IMR-90 (cell line): Measurements from ENCODE around the gene ACTG2.
A peak's percentile ranks its signal among the peaks of the same experiment; 100 is the strongest.

ENCODE experiments used
- FOS ChIP-seq: fragments of 150-350 bp; IDR thresholded peaks from 2 replicates; pipeline ENCODE4 v1.6.1; 2016; ENCODE audit warnings: low read depth, low read length
- TF ChIP-seq, protein P1 (sequence below): conservative IDR thresholded peaks from 2 replicates; pipeline ENCODE4 v1.5.1; 2012; ENCODE audit warnings: mild to moderate bottlenecking, low read depth, low read length, improper control_type of control experiment

DNA sequence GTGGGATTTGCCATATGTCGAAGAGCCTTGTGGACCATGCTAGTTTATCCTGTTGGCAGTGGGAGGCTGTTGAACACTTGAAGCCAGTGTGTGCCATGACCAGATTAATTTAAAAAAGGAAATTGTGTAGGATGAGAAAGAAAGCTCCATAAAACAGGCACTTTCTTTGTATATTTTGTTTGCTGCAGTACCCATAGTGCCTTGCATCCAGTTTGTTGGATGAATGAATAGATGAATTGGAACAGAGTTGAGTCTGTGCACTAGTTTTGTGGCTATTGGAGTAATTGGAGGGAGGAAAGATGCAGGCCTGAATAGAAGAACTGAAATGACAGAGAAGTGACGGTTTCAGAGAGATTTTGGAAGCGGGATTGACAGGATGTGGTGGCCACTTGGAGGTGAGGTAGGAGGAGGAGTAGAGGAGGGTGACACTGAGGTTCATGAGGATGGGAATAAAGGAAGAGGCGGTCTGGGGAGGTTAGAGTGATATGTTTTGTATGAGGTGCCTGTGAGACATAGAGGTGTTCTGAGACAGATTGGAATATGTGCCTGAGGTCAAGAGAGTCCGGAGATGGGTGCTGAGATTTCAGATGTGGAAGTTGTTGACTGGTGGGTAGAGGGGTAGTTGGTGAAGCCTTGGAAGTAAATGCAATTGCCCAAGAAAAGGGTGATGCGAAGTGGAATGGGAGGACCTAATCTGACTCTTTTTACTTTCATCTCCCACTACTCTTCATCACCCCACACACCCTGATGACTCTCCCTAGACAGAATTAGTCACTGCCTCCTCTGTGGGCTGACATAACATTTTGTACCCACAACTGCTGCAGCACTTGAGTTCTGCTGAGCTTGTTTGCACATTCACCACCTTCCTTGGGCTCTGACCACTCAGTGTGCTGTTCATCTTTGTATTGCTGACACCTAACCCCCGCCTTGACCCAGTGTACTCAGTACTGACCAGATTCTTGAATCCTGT, 39.0 kb downstream of the ACTG2 start:
- TF ChIP-seq, protein P1, sequence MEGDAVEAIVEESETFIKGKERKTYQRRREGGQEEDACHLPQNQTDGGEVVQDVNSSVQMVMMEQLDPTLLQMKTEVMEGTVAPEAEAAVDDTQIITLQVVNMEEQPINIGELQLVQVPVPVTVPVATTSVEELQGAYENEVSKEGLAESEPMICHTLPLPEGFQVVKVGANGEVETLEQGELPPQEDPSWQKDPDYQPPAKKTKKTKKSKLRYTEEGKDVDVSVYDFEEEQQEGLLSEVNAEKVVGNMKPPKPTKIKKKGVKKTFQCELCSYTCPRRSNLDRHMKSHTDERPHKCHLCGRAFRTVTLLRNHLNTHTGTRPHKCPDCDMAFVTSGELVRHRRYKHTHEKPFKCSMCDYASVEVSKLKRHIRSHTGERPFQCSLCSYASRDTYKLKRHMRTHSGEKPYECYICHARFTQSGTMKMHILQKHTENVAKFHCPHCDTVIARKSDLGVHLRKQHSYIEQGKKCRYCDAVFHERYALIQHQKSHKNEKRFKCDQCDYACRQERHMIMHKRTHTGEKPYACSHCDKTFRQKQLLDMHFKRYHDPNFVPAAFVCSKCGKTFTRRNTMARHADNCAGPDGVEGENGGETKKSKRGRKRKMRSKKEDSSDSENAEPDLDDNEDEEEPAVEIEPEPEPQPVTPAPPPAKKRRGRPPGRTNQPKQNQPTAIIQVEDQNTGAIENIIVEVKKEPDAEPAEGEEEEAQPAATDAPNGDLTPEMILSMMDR: no peak
- TF ChIP-seq FOS: peak; percentile 52; the same call in 1 of the 2 replicates
